ENCODE data around the gene CDCA4.

DNA sequence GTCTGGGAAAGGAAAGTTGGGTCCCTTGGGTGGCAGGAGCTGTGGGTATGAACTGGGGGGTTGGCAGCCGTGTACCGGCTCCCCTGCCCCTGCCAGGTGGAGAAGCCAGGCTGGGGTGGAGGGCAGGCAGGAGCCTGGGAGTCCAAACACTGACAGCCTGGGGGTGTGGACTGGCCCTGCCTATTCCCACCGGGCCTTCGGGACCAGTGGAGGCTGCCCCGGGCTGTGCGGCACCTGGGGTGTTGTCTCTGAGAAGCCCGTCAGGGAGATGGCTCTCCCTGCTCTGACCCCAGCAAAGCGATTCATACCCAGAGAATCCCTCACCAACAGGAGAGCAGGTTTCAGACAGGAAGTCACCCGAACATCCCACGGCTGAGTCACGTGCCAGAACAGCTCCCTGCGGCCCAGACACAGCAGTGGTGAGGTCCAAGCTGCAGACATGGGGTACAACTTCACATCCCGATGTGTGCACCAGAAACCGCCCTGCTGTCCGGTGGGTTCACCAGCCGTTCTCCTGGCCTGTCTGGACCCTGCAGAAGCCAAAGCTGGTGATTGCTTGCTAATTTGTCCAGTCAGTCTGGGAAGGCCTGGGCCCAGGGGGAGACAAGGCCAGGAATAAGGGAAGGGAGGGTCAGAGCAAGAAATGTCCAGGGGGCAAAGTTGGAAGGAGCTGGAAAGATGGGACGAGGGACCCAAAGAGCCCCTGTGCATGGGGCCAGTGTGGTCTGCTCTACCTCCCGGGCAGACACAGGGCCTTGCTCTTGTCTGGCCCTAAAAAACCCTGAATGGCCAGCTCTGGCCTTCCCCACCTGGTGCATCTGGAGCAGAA lies 46.5 kb upstream of the CDCA4 start:
- TF ChIP-seq FOXP2 (optimal IDR thresholded peaks at IDR 0.05; ENCODE audit: borderline replicate concordance, extremely low read depth, extremely low read length, insufficient read depth) = no peak
- no peak for TF ChIP-seq POLR2AphosphoS5 (IDR thresholded peaks at IDR 0.05; ENCODE audit: low read depth, low read length)
- TF ChIP-seq TAF1 (IDR thresholded peaks at IDR 0.05; ENCODE audit: borderline replicate concordance, insufficient read depth, low read length) = no peak
